ENCODE data around the gene KCNJ4.

KCNJ4 gene

GRCh38 chr22:38469306-38469781, 14.3 kb upstream of the KCNJ4 start:
- no peak for DNase-seq

GRCh38 chr22:38468443-38469305, 13.7 kb upstream of the KCNJ4 start:
- no peak for DNase-seq

GRCh38 chr22:38467904-38468442, 13.0 kb upstream of the KCNJ4 start, which contains the start of gene KDELR3:
Gene KDELR3, plus strand, starts transcription at chr22:38468096. Its CDS starts 138 bp downstream, at chr22:38468234.
- DNase-seq: peak; percentile 52

GRCh38 chr22:38467438-38467903, 12.5 kb upstream of the KCNJ4 start:
- DNase-seq: no peak

- no peak for DNase-seq
Observed at GRCh38 chr22:38465673-38466490, 10.9 kb upstream of the KCNJ4 start.

- no peak for DNase-seq
Observed at GRCh38 chr22:38464992-38465672, 10.1 kb upstream of the KCNJ4 start.

- DNase-seq: peak; percentile 83
Observed at GRCh38 chr22:38462960-38463784, 8.2 kb upstream of the KCNJ4 start.

GRCh38 chr22:38461414-38462081, 6.5 kb upstream of the KCNJ4 start:
- peak; percentile 94 for DNase-seq

GRCh38 chr22:38461057-38461413, 6.0 kb upstream of the KCNJ4 start:
- no peak for DNase-seq

GRCh38 chr22:38460426-38460840, 5.4 kb upstream of the KCNJ4 start:
- DNase-seq: no peak

GRCh38 chr22:38456841-38457699, 2.1 kb upstream of the KCNJ4 start:
- DNase-seq: no peak

GRCh38 chr22:38456272-38456835, 1.4 kb upstream of the KCNJ4 start:
- DNase-seq: no peak

- peak; percentile 79 for DNase-seq
Observed at GRCh38 chr22:38455530-38456271, 702 bp upstream of the KCNJ4 start.

GRCh38 chr22:38454353-38455075, 485 bp downstream of the KCNJ4 start:
- DNase-seq: no peak

GRCh38 chr22:38453996-38454352, 1.0 kb downstream of the KCNJ4 start:
- DNase-seq: no peak

GRCh38 chr22:38453066-38453672, 1.8 kb downstream of the KCNJ4 start:
- DNase-seq: no peak

GRCh38 chr22:38452373-38453065, 2.5 kb downstream of the KCNJ4 start:
- no peak for DNase-seq

Data from retina (tissue), 1 donor.